B cell (primary cell): ENCODE measurements around the gene DNAAF5.

Experiments
- EZH2 ChIP-seq: IDR thresholded peaks from 2 replicates; pipeline ENCODE4 v1.6.1; 2012; ENCODE audit warnings: borderline replicate concordance, low read depth, mild to moderate bottlenecking, moderate library complexity, low read length; ENCODE audit not compliant: insufficient read depth, poor library complexity, severe bottlenecking
- TF ChIP-seq, protein P1 (sequence below): fragments of 200-600 bp; IDR thresholded peaks from one replicate; pipeline ENCODE4 v1.8.0; 2022; ENCODE audit warnings: antibody characterized with exemption, mild to moderate bottlenecking

- TF ChIP-seq, protein P1, sequence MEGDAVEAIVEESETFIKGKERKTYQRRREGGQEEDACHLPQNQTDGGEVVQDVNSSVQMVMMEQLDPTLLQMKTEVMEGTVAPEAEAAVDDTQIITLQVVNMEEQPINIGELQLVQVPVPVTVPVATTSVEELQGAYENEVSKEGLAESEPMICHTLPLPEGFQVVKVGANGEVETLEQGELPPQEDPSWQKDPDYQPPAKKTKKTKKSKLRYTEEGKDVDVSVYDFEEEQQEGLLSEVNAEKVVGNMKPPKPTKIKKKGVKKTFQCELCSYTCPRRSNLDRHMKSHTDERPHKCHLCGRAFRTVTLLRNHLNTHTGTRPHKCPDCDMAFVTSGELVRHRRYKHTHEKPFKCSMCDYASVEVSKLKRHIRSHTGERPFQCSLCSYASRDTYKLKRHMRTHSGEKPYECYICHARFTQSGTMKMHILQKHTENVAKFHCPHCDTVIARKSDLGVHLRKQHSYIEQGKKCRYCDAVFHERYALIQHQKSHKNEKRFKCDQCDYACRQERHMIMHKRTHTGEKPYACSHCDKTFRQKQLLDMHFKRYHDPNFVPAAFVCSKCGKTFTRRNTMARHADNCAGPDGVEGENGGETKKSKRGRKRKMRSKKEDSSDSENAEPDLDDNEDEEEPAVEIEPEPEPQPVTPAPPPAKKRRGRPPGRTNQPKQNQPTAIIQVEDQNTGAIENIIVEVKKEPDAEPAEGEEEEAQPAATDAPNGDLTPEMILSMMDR = no peak
- TF ChIP-seq EZH2 = no peak
Measured at GRCh38 chr7:821688-822087, 95.2 kb downstream of the DNAAF5 start.
